IPS-11a (cell line): ENCODE measurements around the gene NOM1.
"Not testable (repeated sequence)": the region's sequence is repeated elsewhere in the genome, so short reads cannot be mapped to it uniquely, and the experiment has no call there.

Experiments used
- H3K4me3 ChIP-seq: one replicate; pipeline ENCODE4 v1.5.1; 2013; ENCODE audit warnings: low read depth, low read length, control low read depth

Gene NOM1

DNA sequence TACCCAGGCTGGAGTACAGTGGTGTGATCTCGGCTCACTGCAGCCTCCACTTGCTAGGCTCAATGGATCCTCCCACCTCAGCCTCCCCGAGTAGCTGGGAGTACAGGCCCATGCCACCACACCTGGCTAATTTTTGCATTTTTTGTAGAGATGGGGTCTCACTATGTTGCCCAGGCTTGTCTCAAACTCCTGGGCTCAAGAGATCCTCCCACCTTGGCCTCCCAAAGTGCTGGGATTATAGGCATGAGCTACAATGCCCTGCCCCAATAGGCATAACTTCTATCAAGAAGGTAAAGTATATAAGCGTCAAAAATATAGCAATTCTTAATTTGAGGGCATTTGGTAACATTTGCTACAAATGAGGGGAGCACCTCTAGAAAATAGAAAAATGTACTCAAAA, 12.7 kb upstream of the NOM1 start:
- H3K4me3 ChIP-seq = not testable (repeated sequence)

DNA sequence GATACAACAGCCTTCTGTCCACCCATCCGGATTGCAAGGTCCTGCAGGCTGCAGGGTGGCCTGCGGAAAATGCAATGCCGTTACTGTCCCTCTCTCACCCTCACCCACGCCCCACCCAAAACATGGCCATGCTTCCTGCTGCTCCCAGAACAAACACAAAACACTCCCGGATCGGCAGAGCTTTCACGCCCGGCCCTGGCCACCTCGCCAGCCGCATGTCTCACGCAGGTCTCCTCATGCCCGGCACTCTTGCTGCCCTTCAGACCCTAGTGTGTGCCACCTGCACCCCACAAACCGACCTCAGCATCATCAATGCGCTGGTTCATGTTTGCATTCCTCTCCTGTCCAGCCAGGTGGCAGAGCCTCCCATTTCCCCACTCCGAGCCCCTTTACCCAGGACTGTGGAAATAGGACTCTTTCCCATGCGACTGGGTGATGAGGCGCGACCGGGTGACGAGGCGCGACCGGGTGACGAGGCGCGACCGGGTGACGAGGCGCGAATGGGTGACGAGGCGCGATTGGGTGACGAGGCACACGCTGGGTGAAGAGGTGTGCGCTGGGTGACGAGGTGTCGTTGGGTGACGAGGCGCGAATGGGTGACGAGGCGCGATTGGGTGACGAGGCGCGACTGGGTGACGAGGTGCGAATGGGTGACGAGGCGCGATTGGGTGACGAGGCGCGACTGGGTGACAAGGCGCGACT, 8.9 kb upstream of the NOM1 start:
- H3K4me3 ChIP-seq = no peak overlapping the region

DNA sequence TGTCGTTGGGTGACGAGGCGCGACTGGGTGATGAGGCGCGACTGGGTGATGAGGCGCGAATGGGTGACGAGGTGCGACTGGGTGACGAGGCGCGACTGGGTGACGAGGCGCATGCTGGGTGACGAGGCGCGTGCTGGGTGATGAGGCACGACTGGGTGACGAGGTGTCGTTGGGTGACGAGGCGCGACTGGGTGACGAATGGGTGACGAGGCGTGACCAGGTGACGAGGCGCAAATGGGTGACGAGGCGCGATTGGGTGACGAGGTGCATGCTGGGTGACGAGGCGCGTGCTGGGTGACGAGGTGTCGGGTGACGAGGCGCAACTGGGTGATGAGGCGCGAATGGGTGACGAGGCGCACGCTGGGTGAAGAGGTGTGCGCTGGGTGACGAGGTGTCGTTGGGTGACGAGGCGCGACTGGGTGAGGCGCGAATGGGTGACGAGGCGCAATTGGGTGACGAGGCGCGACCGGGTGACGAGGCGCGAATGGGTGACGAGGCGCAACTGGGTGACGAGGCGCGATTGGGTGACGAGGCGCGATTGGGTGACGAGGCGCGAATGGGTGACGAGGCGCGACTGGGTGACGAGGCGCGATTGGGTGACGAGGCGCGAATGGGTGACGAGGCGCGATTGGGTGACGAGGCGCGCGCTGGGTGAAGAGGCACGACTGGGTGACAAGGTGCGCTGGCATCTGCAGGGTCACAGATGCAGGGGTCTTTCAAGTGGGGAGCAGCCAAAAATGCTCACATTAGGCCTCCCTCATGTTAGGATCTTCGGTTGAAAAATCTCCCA, 7.9 kb upstream of the NOM1 start:
- no peak overlapping the region for H3K4me3 ChIP-seq

DNA sequence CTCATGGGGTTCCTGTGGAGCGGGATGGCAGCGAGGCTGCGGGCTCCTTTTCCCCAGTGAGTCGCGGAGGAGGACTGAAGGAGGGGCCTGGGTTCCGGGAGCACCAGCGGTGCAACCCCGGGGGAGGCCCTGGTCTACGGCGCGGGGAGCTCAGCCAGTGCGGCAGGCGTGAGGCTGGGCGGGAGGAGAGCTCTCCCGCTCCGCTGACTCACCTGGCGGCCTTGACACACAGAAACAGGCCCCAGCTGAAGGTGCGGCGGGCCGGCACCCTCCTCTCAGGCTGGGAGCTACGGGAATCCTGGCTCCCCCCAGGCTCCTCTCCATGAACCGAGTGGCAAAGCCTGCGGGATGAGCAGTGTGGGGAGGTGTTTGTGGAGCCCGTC, 6.8 kb upstream of the NOM1 start:
- no peak overlapping the region for H3K4me3 ChIP-seq

DNA sequence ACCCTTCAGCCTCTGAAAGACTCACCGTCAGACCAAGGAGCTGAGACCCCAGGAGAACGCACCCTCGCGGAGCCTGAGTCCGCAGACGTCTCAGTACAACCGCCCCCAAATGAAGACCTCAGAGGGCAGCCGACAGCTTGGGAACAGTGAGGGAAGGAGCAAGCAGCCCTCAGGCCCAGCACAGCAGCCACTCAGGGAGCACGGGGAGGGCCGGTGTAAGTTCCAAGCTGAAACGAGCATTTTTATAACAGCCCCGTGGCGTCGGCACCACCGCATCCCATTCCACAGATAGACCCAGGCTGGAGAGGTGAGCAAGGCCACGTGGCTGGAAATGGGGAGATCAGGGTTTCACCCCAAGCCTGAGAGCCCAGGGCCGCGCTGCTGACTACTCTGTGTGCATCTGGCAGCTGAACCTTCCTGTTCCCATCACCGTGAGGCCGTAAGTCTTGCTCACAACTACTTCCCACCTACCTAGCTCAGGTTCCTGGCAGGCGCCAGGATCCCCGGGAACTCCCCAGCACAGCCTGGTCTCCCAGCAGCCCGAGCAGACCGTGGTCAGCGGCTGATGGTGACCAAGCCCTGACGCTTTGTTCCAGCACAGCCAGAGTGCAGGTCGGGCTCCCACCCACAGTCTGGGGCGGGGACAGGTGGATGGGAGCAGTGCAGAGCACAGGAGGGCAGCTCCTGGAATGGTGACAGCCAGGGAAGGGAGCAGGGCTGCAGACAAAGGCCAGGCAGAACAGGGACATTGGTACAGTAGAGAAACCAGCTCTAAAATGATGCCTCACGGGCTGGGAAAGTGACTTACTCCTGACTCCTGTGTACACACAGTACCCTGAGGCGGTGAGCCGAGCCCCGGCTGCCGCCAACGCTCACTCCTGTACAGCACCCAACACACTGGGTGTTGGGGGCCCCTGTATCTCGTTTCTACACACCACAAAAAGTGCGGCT, 6.1 kb upstream of the NOM1 start:
- H3K4me3 ChIP-seq = no peak overlapping the region

DNA sequence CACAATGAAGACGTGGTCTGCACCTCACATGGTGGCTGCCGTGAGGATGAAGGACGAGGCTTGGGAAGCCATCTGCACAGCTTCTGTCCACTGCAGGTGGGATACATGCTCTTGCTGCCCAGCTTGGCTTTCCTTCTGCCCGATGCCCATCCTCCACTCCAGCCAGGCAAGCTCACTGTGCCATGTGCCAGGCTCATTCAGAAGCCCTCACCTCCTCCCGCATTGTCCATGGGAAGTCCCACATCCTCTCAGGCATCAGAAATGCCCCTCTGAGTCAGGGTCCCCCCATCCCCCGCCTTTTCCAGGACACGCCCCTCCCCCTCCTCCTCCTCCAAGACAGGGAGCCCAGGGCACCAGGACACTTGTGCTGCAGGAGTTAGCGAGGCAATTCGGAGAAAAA, 4.6 kb upstream of the NOM1 start:
- no peak overlapping the region for H3K4me3 ChIP-seq

DNA sequence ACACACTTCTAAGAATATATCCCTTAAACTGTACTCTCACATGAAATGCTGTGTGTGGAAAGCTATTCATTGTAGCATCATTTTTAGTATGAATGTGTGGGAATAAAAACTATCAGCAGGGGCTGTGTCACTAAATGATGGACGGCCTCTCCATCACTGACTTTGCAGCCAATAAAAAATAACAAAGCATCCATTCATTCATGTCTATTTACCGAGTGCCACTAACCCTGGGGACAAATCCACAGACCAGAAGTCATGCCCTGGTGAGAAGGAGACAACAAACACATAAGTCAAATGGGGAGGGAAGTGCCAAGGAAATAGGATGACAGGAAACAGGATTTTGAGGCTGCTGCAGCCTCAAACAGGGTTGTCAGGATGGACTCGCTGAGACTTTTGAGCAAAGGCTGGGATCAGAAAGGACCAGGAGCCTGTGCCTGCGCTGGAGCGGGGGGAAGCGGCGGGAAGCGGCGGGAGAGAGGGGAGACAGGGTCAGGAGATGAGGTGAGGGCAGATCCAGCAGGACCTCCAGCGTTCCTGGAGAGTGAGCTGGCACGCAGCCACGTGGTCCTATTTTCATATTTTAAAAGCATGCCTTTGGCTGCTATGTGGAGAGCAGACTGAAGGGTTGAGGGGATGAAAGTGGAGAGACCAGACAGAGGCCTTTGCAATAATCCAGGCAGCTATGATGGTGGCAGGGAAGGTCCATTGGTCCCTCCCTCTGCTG, 2.2 kb upstream of the NOM1 start:
- H3K4me3 ChIP-seq = no peak overlapping the region

DNA sequence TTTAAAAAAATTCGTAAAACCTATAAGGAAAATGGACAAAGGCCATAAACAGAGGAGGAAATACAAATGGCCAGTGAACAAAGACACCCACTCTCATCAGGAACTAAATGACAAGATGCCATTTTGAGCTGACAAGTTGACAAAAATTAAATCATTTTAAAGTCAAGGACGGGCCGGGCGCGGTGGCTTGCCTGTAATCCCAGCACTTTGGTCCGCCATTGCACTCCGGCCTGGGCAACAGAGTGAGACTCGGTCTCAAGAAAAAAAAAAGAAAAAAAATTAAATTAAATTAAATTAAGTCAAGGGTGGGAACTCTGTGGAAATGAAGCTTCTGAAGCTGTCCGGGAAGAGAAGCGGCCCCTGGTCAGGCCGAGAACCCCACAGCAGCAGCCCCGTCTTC, 1.2 kb upstream of the NOM1 start:
- no peak overlapping the region for H3K4me3 ChIP-seq

DNA sequence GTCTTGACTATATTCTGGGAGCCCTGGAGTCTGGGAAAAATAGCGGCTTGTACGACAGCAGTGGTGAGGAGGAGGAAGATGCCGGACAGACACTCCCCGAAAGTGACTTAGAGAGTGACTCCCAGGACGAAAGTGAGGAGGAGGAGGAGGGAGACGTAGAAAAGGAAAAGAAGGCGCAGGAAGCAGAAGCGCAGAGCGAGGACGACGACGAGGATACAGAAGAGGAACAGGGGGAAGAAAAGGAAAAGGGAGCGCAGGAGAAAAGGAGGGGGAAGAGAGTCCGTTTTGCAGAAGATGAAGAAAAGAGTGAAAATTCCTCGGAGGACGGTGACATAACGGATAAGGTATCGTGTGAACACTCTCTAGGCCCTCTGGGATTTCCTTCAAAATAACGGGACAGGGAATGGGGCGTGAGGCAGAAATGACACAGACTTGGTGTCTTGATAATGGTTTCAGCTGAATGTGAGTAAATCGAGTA, 908 bp downstream of the NOM1 start:
- H3K4me3 ChIP-seq = peak overlapping the region; percentile 83

DNA sequence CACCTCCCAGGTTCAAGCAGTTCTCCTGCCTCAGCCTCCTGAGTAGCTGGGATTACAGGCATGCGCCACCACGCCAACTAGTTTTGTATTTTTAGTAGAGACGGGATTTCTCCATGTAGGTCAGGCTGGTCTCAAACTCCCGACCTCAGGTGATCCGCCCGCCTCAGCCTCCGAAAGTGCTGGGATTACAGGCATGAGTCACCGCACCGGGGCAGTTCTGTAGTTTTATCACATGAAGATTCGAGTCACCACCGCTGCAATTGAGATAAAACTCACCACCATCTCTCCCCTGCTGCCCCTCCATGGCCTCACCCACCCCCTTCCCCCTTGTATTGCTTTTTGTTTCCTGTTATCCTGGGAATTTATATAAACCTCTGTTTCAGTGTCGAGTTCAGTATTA, 3.7 kb downstream of the NOM1 start:
- H3K4me3 ChIP-seq = not testable (repeated sequence)

DNA sequence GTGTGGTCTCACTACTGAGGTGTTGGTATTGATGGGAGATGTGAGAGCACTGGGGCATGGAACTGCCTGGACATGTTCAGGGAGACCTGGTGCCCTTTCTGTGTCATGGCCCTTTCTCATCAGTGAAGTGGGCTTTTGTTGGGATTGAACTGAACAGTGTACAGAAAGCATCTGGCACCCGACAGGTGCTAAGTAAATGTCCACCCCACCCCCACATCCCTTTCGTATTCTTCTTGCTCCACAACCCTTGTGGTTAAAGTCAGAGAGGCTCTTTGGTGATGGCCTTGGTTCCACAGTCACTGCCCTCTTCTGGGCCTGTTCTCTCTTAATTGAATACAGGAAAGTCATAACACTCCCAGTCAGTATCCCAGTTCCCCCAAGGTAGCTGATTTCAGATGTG, 5.4 kb downstream of the NOM1 start:
- no peak overlapping the region for H3K4me3 ChIP-seq

DNA sequence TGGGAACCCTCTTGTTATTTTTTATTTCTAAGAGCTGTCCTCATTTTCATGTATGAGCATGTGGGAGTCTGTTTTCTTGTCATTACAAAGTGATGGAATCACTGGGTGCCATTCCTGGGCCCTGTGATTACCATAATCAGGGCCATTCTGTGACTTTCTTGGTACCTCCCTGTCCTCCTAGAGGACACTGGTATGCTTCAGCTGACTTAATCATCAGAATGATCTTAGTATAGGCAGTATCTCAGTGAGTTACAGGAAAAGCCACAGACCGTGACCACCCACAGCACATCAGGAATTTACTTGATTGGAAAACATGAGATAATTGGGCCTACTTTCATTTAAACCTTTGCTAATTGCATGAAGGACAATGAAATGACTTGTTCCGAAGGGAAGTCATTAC, 7.2 kb downstream of the NOM1 start:
- H3K4me3 ChIP-seq = no peak overlapping the region

DNA sequence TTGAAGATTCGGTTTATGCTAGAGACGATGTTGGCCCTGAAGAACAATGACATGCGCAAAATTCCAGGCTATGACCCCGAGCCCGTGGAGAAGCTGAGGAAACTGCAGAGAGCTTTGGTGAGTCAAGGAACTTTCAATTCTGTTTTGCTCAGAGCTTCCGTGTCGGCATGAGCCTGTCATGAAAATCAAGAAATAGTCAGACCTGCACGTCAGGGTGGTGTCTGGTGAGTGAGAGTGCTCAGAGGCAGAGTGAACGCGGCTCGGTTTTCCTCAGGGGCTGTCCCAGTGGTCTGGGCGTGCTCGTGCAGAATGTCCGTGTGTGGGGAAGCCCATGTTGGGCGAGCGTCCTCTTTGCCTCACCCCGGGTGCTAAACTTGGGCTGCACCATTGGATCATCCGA, 12.6 kb downstream of the NOM1 start:
- H3K4me3 ChIP-seq = no peak overlapping the region

DNA sequence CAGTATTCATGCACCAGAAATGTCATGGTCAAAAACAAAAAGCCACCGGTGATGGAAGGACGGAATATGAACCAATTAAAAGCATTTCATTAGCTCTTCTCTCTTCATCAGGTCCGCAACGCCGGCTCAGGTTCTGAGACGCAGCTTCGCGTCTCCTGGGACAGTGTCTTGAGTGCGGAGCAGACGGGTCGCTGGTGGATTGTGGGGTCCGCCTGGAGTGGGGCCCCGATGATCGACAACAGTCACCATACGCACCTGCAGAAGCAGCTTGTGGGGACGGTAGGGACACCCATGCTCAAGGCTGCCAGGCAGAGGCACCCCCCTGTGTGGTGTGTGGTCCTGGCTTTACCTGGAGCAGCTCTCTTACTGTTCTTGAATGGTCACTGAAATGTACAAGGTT, 13.4 kb downstream of the NOM1 start:
- no peak overlapping the region for H3K4me3 ChIP-seq

DNA sequence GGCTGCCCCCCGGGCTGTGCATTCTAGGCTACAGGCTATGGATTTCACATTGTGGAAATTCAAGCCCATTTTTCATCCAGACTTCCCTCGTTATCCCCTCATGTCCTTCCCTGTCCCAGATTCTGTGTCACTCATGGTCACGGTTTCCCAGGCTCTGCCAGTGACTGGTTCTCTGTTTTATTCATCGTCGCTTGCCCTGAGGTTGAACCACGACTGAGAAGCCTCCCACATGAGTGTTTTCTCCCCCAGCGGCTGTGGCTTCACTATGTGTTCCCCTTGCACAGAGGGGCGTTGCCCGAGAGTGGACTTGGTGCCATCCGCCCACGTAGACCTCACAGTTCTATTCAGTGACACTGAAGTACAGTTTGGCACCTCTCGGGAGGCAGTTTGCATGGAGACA, 14.0 kb downstream of the NOM1 start:
- no peak overlapping the region for H3K4me3 ChIP-seq

DNA sequence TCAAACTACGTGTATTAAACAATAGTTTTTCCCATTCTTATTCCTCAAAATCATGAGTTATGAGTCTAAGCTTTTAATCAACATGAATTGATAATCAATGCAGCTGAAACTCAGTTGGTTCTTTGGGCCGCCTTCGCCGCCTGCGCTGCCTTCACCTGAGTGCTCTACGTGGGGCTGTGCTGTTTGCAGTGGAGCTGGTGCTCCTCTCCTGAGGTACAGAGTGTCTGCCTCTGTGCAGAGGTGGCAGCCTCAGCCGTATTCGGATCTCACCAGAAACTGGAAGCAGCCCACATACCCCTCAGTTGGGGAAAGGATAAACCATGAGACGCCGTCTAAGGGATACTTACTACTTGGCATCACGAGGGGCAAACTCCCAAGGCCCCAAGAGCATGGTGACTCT, 15.5 kb downstream of the NOM1 start:
- no peak overlapping the region for H3K4me3 ChIP-seq

DNA sequence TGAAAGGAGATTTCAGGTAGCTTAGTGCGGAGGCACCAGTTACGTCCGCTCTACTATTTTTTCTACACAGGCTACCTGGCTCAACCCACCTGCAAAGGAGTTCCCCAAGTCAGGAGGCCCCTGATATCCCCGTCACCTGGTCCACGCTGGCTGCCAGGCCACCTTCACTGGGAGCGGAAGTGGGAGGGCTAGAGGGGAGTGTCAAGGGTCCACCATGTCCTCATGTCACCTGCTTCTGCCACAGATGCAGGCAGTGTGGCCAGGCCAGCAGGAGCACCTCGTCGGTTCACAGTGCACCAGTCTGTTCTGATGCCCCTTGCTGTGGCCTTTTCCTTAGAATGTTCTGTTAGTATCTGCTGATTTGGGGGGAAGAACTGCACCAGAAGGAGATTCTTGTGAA, 16.9 kb downstream of the NOM1 start:
- H3K4me3 ChIP-seq = no peak overlapping the region

DNA sequence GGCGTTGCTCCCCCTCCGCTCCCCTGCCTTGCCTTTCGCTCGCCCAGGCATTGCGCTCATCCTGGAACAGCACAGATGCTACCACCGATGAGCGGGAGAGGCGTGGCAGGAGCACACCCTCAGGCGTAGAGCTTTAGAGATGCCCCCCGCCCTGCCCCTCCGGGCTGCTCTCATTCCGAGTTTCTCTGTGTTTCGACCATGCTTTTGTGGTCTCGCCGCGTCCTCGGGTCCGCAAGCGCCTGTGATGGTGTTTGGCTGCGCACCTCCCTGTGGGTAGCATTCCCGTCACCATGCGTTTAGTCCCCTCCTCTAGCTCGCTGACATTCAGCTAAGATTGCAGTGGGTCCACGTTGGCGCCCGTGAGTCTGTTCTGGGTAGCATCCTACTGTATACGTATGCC, 18.7 kb downstream of the NOM1 start:
- no peak overlapping the region for H3K4me3 ChIP-seq

DNA sequence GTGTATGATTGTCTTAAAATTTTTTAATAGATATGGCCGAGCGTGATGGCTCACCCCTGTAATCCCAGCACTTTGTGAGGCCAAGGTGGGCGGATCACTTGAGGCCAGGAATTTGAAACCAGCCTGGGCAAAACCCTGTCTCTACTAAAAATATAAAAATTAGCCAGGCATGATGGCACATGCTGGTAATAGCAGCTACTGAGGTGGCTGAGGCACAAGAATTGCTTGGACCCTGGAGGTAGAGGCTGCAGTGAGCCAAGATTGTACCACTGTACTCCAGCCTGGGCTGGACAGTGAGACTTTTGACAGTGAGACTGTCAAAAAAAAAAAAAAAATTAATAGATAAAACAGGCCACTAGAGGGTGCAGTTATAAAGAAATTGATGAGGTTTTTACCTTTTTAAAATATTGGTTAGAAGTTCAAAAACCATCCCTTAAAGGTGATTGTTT, 20.5 kb downstream of the NOM1 start:
- H3K4me3 ChIP-seq = no peak overlapping the region

DNA sequence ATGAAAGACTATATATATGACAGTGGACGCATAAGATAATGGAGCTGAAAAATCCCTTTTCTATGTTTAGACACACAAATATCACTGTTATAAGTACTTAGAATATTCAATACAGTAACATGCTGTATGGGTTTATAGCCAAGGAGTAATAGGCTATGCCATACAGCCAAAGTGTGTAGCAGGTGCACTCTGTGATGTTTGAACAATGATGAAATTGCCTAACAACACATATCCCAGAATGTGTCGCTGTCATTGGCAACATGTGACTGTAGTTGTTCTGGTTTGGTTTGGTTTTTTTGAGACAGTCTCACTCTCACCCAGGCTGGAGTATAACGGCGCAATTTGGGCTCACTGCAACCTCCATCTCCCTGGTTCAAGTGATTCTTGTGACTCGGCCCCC, 26.1 kb downstream of the NOM1 start:
- H3K4me3 ChIP-seq = no peak overlapping the region
